Esophagus muscularis mucosa (tissue), 4 donors: Measurements from ENCODE around the gene PRELID2. TPM values are rescaled to one million over a fixed set of nuclear protein-coding genes. Genes with fewer than 3 reads are reported as not detected.

ENCODE experiments used
- DNase-seq: peaks from one replicate; pipeline ENCODE4 v3.0.0-alpha.2; 2017; ENCODE audit errors: extremely low spot score
- H3K27ac ChIP-seq, 4 donors: fragments of 200-600 bp; sonication (generic); replicated peaks in 1 of 4; 1 replicate in 3 of 4; 2 replicates in 1 of 4; pipeline ENCODE4 v1.5.1; 2016 to 2019; ENCODE audit warnings: mild to moderate bottlenecking in 1 of 4
- H3K27me3 ChIP-seq, 4 donors: fragments of 200-600 bp; sonication (generic); one replicate each; pipeline versions ENCODE4 v1.5.1 to v1.6.0; 2016 to 2019
- H3K36me3 ChIP-seq, 4 donors: fragments of 200-600 bp; sonication (generic); one replicate each; pipeline ENCODE4 v1.5.1; 2016 to 2019
- H3K4me1 ChIP-seq, 4 donors: fragments of 200-600 bp; sonication (generic); one replicate each; pipeline ENCODE4 v1.5.1; 2016 to 2019
- H3K4me3 ChIP-seq, 4 donors: fragments of 200-600 bp; sonication (generic); 1 replicate in 2 of 4; 2 replicates in 2 of 4; pipeline ENCODE4 v1.5.1; 2016 to 2019; ENCODE audit warnings: mild to moderate bottlenecking in 4 of 4, moderate library complexity in 1 of 4
- H3K9me3 ChIP-seq, 4 donors: fragments of 200-600 bp; sonication (generic); 1 replicate in 3 of 4; 2 replicates in 1 of 4; pipeline ENCODE4 v1.5.1; 2016 to 2019
- EP300 ChIP-seq: sonication (generic); formaldehyde crosslinking; IDR thresholded peaks from one replicate; pipeline ENCODE4 v1.6.1; 2017; ENCODE audit warnings: antibody characterized with exemption
- POLR2A ChIP-seq: fragments of 450-650 bp; IDR thresholded peaks from one replicate; pipeline ENCODE4 v1.6.1; 2017; ENCODE audit warnings: antibody characterized with exemption, moderate library complexity, mild to moderate bottlenecking, low read depth
- POLR2AphosphoS5 ChIP-seq, 2 donors: sonication (generic); formaldehyde crosslinking; IDR thresholded peaks; one replicate each; pipeline ENCODE4 v1.6.1; 2017; ENCODE audit warnings: antibody characterized with exemption in 2 of 2
- WGBS: methylation state at CpG from one replicate; pipeline ENCODE4 v1.1.5; 2018; 5-methylcytosine and 5-hydroxymethylcytosine counted together
- intact Hi-C: fragments of 100-400 bp; cut with DNase I; formaldehyde crosslinking; loops from one replicate; pipeline ENCODE4 v1.15.1; 2023
- total RNA-seq, 4 donors: library from RNA; depleted of rRNA; stranded (reverse); fragments of >200 nt; gene quantifications; one replicate each; pipeline versions ENCODE4 v1.1.0 to v1.2.1, GENCODE V29; 2016
- TF ChIP-seq, protein P1 (sequence below), 3 experiments: fragments of 200-600 bp in 2 of 3; fragments of 450-650 bp in 1 of 3; sonication (generic) in 2 of 3; IDR thresholded peaks; one replicate each; pipeline ENCODE4 v1.5.1; 2017 to 2019; ENCODE audit warnings: antibody characterized with exemption in 3 of 3, mild to moderate bottlenecking in 2 of 3, moderate library complexity in 1 of 3

The PRELID2 gene
- total RNA-seq, 4 donors from 2014 or later, result 12.8 to 19.7 (median 15.3) TPM

DNA sequence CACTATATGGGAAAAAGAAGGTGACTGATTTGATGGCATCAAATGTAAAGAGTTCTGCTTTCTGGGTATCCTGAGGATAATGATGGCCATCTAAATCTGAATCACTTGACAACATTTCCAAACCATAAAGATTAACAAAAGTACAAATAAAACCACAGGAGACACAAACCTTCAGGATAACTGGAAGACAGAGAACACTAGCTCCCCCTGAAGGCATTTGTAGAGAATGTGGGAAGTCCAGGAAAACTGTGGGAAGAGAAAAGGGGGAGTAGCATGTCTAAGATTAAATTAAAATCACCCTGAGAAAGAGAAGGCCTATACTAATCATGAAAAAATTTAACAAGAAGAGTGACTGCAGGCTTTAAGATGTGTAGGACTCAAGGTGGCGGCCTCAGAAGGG, 116.2 kb downstream of the PRELID2 start:
- H3K9me3 ChIP-seq, result no peaks in the 10 kb centered on the region
- peaks cover 0 to 4% (median 1%) of the 10 kb centered on the region in 4 donors for H3K4me1 ChIP-seq
- no peak overlapping the region for H3K4me3 ChIP-seq
- H3K27me3 ChIP-seq, result no peaks in the 10 kb centered on the region
- no peak for DNase-seq
- 97% methylated on average over 1 of the region's 1 CpG for WGBS
- intact Hi-C loops, result no loop called here
- no peak overlapping the region for H3K27ac ChIP-seq
- TF ChIP-seq POLR2A, result no peak
- TF ChIP-seq EP300, result no peak
- TF ChIP-seq POLR2AphosphoS5 (IDR thresholded peaks at IDR 0.05), result no peak
- TF ChIP-seq, protein P1, sequence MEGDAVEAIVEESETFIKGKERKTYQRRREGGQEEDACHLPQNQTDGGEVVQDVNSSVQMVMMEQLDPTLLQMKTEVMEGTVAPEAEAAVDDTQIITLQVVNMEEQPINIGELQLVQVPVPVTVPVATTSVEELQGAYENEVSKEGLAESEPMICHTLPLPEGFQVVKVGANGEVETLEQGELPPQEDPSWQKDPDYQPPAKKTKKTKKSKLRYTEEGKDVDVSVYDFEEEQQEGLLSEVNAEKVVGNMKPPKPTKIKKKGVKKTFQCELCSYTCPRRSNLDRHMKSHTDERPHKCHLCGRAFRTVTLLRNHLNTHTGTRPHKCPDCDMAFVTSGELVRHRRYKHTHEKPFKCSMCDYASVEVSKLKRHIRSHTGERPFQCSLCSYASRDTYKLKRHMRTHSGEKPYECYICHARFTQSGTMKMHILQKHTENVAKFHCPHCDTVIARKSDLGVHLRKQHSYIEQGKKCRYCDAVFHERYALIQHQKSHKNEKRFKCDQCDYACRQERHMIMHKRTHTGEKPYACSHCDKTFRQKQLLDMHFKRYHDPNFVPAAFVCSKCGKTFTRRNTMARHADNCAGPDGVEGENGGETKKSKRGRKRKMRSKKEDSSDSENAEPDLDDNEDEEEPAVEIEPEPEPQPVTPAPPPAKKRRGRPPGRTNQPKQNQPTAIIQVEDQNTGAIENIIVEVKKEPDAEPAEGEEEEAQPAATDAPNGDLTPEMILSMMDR (IDR thresholded peaks at IDR 0.05), result no peak
- no peaks in the 10 kb centered on the region for H3K36me3 ChIP-seq

DNA sequence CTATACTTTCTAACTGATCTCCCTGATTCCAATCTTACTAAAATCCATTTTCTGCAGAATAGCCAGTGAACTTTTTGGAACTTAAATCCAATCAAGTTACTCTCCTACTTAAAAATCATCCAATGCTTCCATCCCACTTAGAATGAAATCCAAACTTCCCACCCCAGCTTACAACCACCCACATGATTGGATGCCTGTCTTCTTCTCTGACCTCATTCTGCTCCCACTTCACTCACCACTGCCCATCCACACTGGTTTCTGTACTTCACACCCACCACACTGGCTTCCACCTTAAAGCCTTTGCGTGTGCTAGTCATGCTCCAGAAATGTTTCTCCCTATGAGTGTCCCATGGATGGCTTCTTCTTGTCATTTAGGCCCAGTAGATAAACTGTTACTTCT, 119.7 kb downstream of the PRELID2 start:
- no peak for TF ChIP-seq POLR2AphosphoS5 (IDR thresholded peaks at IDR 0.05)
- TF ChIP-seq, protein P1 (IDR thresholded peaks at IDR 0.05), result no peak
- no peak for TF ChIP-seq EP300
- no peak for TF ChIP-seq POLR2A
- WGBS, result 91% methylated on average over 1 of the region's 1 CpG
- Histone ChIP-seq H3K4me1 (peaks cover 0 to 4% (median 1%) of the 10 kb centered on the region in 4 donors), H3K27ac (no peak overlapping the region), H3K27me3 (no peaks in the 10 kb centered on the region), H3K4me3 (no peak overlapping the region), H3K9me3 (no peaks in the 10 kb centered on the region), H3K36me3 (no peaks in the 10 kb centered on the region)
- intact Hi-C loops, result no loop called here
- DNase-seq, result no peak

DNA sequence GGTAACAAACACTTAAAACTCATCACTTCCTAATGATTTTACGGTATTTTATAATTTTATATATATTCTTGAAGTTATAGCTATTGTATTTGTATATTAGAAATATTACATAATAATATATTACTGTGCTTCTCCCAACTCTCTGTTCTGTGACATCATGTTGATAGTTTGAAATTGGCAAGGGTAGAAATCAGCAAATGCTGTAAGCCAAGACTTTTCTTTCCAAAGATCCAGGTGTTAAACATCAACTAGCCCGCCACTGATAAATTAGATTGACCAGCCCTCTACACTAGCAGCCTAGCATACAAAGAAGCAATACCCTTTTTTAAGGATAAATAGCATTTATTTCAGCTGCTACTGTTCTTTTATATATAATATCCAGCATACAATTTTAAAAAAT, 122.9 kb downstream of the PRELID2 start:
- H3K4me3 ChIP-seq, result no peak overlapping the region

DNA sequence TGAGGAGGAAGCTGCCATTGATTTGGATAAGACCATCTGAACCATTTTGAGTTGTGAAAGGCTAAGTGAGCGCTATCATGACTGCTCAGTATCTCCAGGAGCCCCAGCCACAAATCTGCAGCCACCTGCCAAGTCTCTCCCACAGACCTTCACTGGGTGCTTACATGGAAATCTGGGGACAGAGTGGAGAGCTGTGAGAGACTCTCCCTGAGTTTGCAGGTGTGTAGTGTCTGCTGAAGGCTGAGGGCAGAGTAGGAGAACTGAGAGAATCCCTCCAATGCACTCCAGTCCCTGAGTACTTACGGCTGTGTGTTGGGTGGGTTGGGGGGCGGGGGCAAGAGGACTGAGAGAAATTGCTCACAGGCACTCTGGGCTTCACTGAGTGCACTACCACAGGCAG, 123.7 kb downstream of the PRELID2 start:
- no peak for DNase-seq
- intact Hi-C loops, result no loop called here
- no peaks in the 10 kb centered on the region for H3K9me3 ChIP-seq
- H3K27ac ChIP-seq, result no peak overlapping the region
- no peaks in the 10 kb centered on the region for H3K36me3 ChIP-seq
- H3K27me3 ChIP-seq, result no peaks in the 10 kb centered on the region
- 90% methylated on average over 3 of the region's 3 CpGs for WGBS
- H3K4me3 ChIP-seq, result no peak overlapping the region
- TF ChIP-seq EP300 (no peak), POLR2A (no peak), POLR2AphosphoS5 (IDR thresholded peaks at IDR 0.05) (no peak)
- TF ChIP-seq, protein P1 (IDR thresholded peaks at IDR 0.05), result no peak
- H3K4me1 ChIP-seq, result peaks cover 0 to 4% (median 1%) of the 10 kb centered on the region in 4 donors

More for the DNA sequence above, 122.9 kb downstream of the PRELID2 start:
- 93% methylated on average over 2 of the region's 2 CpGs for WGBS
- Histone ChIP-seq H3K4me1 (peaks cover 0 to 4% (median 1%) of the 10 kb centered on the region in 4 donors), H3K36me3 (no peaks in the 10 kb centered on the region), H3K27me3 (no peaks in the 10 kb centered on the region), H3K27ac (no peak overlapping the region), H3K9me3 (no peaks in the 10 kb centered on the region)
- intact Hi-C loops, result no loop called here
- no peak for DNase-seq
- TF ChIP-seq EP300 (no peak), POLR2A (no peak), POLR2AphosphoS5 (IDR thresholded peaks at IDR 0.05) (no peak)
- TF ChIP-seq, protein P1 (IDR thresholded peaks at IDR 0.05), result no peak

Other genes starting within 250 kb of the PRELID2 start
- not detected for gene GRXCR2, start 37.7 kb upstream of the PRELID2 start, total RNA-seq
- 1 to 10 TPM in 3 of 4 donors, under 1 TPM in 1; 0.66 to 2.1 (median 1.5) TPM for gene SH3RF2, start 101.2 kb upstream of the PRELID2 start, total RNA-seq